ENCODE data around the gene CCDC184. TPM values are rescaled to one million over a fixed set of nuclear protein-coding genes. Genes with fewer than 3 reads are reported as not detected.

CCDC184 gene
- total RNA-seq, 1 experiment from 2014 or later: 0.13 TPM

GRCh38 chr12:48189331-48190125, 6.1 kb downstream of the CCDC184 start:
- Histone ChIP-seq H3K9me3 (ENCODE audit: control insufficient read depth, low read depth, low read length) (no peaks in the 10 kb centered on the region), H3K27me3 (ENCODE audit: insufficient read depth, low read length) (peaks cover 9% of the 10 kb centered on the region; the same call in 1 of the 2 replicates), H3T11ph (ENCODE audit: low read length) (no peak overlapping the region), H2BK120ac (ENCODE audit: low read depth, low read length, poor library complexity, severe bottlenecking) (no peak overlapping the region), H2BK12ac (ENCODE audit: insufficient read length, low read depth, low read length) (no peak overlapping the region), H3K14ac (ENCODE audit: insufficient read depth, low read length) (no peak overlapping the region), H4K8ac (replicated peaks; ENCODE audit: insufficient read length, low read depth, low read length) (no peak overlapping the region), H3K18ac (ENCODE audit: insufficient read length, low read depth, low read length) (no peak overlapping the region), H3K9ac (ENCODE audit: extremely low read depth, insufficient read length, low read length) (no peak overlapping the region), H2AFZ (ENCODE audit: low read length) (no peak overlapping the region), H3K79me2 (ENCODE audit: insufficient read depth, low read length) (no peaks in the 10 kb centered on the region), H3K27ac (ENCODE audit: insufficient read length, low read depth, low read length) (no peak overlapping the region), H3K56ac (ENCODE audit: insufficient read length, low read depth, low read length) (no peak overlapping the region), H3K4me2 (ENCODE audit: insufficient read depth, insufficient read length, low read length) (no peak overlapping the region), H2BK20ac (ENCODE audit: low read depth, low read length, poor library complexity, severe bottlenecking) (no peak overlapping the region), H3K4ac (ENCODE audit: low read depth, low read length) (no peak overlapping the region), H4K91ac (ENCODE audit: insufficient read length, low read depth, low read length) (no peak overlapping the region), H3K23me2 (ENCODE audit: insufficient read length, low read depth, low read length, poor library complexity, severe bottlenecking) (peaks cover 3% of the 10 kb centered on the region), H2AK5ac (ENCODE audit: insufficient read length, low read length) (no peak overlapping the region), H3K79me1 (ENCODE audit: insufficient read depth, low read depth, low read length, poor library complexity, severe bottlenecking) (no peaks in the 10 kb centered on the region), H4K5ac (ENCODE audit: insufficient read length, low read depth, low read length) (no peak overlapping the region), H3K23ac (ENCODE audit: insufficient read length, low read depth, low read length) (no peak overlapping the region), H3K4me1 (ENCODE audit: insufficient read depth, low read length) (no peaks in the 10 kb centered on the region), H2BK5ac (ENCODE audit: insufficient read length, low read length) (no peak overlapping the region), H2BK15ac (ENCODE audit: low read depth, low read length) (no peak overlapping the region), H4K20me1 (ENCODE audit: control insufficient read depth, insufficient read depth, insufficient read length) (no peaks in the 10 kb centered on the region)
- H3K4me1 Mint-ChIP-seq: peaks cover 16 to 19% of the 10 kb centered on the region in 2 experiments
- no CpG with 5 or more reads among the region's 6 CpGs for WGBS (ENCODE audit: extremely low coverage, insufficient read length, low lambda C conversion rate)
- no peaks in the 10 kb centered on the region; a peak in 1 of 5 replicates for H3K9me3 Mint-ChIP-seq
- no peaks in the 10 kb centered on the region for H3K36me3 Mint-ChIP-seq (ENCODE audit: insufficient read depth in 1 of 3, low read depth in 3 of 3)
- TF ChIP-seq CTCF (conservative IDR thresholded peaks at IDR 0.05): peak; percentile 87
- H3K4me3 Mint-ChIP-seq: no peak overlapping the region
- peaks cover 94% of the 10 kb centered on the region for H3K27me3 Mint-ChIP-seq (ENCODE audit: low read depth)
- peak; percentile 74 for DNase-seq
- H3K27ac Mint-ChIP-seq: no peak overlapping the region

Measured in H9 (cell line).